A673 (cell line): Measurements from ENCODE around the gene KATNB1.

ENCODE experiments used
- EZH2 ChIP-seq: fragments of 200-600 bp; sonication (generic); IDR thresholded peaks from 2 replicates; pipeline ENCODE4 v1.6.1; 2017; ENCODE audit warnings: borderline replicate concordance, low read depth, mild to moderate bottlenecking, mixed read lengths, antibody characterized with exemption, low read length; ENCODE audit not compliant: poor library complexity, severe bottlenecking
- TF ChIP-seq, protein P1 (sequence below): fragments of 300-800, 200-600 bp; sonication (generic); conservative IDR thresholded peaks from 2 replicates; pipeline ENCODE4 v1.5.1; 2017; ENCODE audit warnings: low read depth, mild to moderate bottlenecking, antibody characterized with exemption, low read length, moderate library complexity, mixed read lengths

DNA sequence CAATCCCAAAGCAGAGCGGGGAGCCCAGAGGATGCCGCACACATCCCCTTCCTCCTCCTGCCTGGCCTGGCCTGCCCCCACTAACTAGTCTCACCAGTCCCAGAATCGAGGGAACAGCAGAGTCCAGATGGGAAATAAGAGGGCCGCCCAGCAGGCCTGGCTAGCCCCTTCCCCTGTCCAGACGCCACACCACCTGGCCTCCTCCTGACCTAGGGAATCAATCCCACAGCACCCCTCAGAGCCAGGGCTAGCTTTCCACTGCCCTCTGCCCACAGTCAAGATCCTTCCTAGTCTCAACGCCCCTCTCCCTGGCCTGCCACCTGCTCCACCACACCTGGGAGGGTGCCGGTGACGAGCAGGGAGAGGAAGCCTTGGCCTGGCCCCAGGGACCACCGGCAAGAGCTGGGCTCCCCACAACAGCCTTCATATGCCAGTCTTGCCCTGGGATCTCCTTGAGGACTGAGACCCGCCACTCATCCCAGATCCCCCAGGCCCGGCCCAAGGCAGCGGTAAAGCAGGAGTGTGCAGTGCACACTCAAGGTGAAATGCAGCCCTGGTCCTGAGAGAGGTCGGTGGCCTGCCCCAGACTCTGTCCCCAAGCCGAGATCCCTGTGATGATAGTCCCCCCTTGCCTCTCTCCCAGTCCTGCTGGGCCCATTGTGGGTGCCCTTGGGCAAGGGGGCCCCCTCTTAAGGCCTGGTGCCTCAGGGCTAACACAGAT is 27.9 kb downstream of the KATNB1 start:
- no peak for TF ChIP-seq EZH2
- TF ChIP-seq, protein P1, sequence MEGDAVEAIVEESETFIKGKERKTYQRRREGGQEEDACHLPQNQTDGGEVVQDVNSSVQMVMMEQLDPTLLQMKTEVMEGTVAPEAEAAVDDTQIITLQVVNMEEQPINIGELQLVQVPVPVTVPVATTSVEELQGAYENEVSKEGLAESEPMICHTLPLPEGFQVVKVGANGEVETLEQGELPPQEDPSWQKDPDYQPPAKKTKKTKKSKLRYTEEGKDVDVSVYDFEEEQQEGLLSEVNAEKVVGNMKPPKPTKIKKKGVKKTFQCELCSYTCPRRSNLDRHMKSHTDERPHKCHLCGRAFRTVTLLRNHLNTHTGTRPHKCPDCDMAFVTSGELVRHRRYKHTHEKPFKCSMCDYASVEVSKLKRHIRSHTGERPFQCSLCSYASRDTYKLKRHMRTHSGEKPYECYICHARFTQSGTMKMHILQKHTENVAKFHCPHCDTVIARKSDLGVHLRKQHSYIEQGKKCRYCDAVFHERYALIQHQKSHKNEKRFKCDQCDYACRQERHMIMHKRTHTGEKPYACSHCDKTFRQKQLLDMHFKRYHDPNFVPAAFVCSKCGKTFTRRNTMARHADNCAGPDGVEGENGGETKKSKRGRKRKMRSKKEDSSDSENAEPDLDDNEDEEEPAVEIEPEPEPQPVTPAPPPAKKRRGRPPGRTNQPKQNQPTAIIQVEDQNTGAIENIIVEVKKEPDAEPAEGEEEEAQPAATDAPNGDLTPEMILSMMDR, result no peak
